ENCODE measurements around the gene THBS4.

DNA sequence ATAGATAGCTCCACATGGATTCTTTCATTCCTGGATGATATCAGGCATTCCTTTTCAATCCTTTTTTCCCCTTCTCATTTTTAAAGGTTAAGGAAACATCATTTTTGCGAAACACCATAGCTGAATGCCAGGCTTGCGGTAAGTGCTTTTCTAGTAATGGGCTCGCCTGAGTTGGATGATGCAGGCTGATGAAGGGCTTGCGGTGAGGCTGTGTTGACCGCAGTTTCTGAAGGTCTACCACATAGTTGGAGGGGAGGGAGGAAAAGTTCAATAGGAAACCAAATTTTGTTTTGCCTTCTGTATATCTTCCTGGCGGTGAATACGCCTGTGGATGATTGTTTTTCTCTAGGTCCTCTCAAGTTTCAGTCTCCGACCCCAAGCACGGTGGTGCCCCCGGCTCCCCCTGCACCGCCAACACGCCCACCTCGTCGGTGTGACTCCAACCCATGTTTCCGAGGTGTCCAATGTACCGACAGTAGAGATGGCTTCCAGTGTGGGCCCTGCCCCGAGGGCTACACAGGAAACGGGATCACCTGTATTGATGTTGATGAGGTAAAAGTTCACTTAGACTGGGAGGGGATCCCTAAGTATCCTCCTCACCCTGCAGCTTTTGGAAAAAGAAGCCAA lies 24.3 kb downstream of the THBS4 start:
- TF ChIP-seq, protein P1, sequence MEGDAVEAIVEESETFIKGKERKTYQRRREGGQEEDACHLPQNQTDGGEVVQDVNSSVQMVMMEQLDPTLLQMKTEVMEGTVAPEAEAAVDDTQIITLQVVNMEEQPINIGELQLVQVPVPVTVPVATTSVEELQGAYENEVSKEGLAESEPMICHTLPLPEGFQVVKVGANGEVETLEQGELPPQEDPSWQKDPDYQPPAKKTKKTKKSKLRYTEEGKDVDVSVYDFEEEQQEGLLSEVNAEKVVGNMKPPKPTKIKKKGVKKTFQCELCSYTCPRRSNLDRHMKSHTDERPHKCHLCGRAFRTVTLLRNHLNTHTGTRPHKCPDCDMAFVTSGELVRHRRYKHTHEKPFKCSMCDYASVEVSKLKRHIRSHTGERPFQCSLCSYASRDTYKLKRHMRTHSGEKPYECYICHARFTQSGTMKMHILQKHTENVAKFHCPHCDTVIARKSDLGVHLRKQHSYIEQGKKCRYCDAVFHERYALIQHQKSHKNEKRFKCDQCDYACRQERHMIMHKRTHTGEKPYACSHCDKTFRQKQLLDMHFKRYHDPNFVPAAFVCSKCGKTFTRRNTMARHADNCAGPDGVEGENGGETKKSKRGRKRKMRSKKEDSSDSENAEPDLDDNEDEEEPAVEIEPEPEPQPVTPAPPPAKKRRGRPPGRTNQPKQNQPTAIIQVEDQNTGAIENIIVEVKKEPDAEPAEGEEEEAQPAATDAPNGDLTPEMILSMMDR (IDR thresholded peaks at IDR 0.05; ENCODE audit: low read depth, low read length), result no peak
- TF ChIP-seq EZH2phosphoT487 (IDR thresholded peaks at IDR 0.05; ENCODE audit: low read depth), result no peak

Measured in OCI-LY3 (cell line).